ENCODE data around the gene ABHD5.

DNA sequence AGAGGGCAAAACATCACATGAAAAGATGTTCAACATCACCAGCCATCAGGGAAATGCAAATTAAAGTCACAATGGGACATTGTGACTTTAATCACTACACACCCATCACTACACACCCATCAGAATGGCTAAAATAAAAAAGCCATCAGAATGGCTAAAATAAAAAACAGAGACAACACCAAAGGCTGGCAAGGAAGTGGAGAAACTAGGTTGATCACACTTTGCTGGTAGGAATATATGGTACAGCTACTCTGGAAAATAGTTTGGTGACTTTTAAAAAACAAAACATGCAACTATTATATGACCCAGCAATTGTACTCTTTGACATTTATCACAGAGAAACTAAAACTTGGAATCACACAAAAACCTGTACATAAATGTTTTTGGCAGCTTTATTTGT, 15.1 kb upstream of the ABHD5 start:
- TF ChIP-seq, protein P1, sequence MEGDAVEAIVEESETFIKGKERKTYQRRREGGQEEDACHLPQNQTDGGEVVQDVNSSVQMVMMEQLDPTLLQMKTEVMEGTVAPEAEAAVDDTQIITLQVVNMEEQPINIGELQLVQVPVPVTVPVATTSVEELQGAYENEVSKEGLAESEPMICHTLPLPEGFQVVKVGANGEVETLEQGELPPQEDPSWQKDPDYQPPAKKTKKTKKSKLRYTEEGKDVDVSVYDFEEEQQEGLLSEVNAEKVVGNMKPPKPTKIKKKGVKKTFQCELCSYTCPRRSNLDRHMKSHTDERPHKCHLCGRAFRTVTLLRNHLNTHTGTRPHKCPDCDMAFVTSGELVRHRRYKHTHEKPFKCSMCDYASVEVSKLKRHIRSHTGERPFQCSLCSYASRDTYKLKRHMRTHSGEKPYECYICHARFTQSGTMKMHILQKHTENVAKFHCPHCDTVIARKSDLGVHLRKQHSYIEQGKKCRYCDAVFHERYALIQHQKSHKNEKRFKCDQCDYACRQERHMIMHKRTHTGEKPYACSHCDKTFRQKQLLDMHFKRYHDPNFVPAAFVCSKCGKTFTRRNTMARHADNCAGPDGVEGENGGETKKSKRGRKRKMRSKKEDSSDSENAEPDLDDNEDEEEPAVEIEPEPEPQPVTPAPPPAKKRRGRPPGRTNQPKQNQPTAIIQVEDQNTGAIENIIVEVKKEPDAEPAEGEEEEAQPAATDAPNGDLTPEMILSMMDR (IDR thresholded peaks at IDR 0.05): no peak
- no peak for TF ChIP-seq GATA2 (CRISPR knock-in tag; IDR thresholded peaks at IDR 0.05)
- no peak for TF ChIP-seq EZH2phosphoT487 (IDR thresholded peaks at IDR 0.05; ENCODE audit: borderline replicate concordance, low read depth)
- no peak for TF ChIP-seq EP300 (IDR thresholded peaks at IDR 0.05; ENCODE audit: borderline replicate concordance in 1 of 2, low read depth in 1 of 2, low read length in 1 of 2)
- TF ChIP-seq GABPA (IDR thresholded peaks at IDR 0.05; ENCODE audit: low read depth): no peak
- TF ChIP-seq POLR2AphosphoS5 (IDR thresholded peaks at IDR 0.05; ENCODE audit: low read depth, low read length): no peak
- no peak for TF ChIP-seq MXI1 (IDR thresholded peaks at IDR 0.05; ENCODE audit: low read depth, low read length)
- no peak for TF ChIP-seq FOXJ3 (CRISPR knock-in tag; IDR thresholded peaks at IDR 0.05)
- TF ChIP-seq, protein P2, sequence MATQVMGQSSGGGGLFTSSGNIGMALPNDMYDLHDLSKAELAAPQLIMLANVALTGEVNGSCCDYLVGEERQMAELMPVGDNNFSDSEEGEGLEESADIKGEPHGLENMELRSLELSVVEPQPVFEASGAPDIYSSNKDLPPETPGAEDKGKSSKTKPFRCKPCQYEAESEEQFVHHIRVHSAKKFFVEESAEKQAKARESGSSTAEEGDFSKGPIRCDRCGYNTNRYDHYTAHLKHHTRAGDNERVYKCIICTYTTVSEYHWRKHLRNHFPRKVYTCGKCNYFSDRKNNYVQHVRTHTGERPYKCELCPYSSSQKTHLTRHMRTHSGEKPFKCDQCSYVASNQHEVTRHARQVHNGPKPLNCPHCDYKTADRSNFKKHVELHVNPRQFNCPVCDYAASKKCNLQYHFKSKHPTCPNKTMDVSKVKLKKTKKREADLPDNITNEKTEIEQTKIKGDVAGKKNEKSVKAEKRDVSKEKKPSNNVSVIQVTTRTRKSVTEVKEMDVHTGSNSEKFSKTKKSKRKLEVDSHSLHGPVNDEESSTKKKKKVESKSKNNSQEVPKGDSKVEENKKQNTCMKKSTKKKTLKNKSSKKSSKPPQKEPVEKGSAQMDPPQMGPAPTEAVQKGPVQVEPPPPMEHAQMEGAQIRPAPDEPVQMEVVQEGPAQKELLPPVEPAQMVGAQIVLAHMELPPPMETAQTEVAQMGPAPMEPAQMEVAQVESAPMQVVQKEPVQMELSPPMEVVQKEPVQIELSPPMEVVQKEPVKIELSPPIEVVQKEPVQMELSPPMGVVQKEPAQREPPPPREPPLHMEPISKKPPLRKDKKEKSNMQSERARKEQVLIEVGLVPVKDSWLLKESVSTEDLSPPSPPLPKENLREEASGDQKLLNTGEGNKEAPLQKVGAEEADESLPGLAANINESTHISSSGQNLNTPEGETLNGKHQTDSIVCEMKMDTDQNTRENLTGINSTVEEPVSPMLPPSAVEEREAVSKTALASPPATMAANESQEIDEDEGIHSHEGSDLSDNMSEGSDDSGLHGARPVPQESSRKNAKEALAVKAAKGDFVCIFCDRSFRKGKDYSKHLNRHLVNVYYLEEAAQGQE (IDR thresholded peaks at IDR 0.05; ENCODE audit: low read depth, low read length): no peak
- TF ChIP-seq, protein P3, sequence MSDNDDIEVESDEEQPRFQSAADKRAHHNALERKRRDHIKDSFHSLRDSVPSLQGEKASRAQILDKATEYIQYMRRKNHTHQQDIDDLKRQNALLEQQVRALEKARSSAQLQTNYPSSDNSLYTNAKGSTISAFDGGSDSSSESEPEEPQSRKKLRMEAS (IDR thresholded peaks at IDR 0.05; ENCODE audit: low read depth): no peak
- no peak for TF ChIP-seq SMC3 (IDR thresholded peaks at IDR 0.05; ENCODE audit: low read depth, low read length)
